Panc1 (cell line): ENCODE measurements around the gene ROCK2. TPM values are rescaled to one million over a fixed set of nuclear protein-coding genes. Genes with fewer than 3 reads are reported as not detected.

ENCODE experiments used
- ATAC-seq: fragments of 200-7000 bp; cut with Tn5 transposase; 2 replicates; pipeline ENCODE4 v1.9.1; 2020; ENCODE audit warnings: mild to moderate bottlenecking, moderate library complexity
- BruUV-seq: library from RNA; stranded (reverse); fragments of 400-500 nt; replicated peaks from 2 replicates; lab custom pipeline; 2021; lab: Mats Ljungman, UMichigan
- CTCF ChIA-PET: fragments of 300-600 bp; sonication (Branson Sonifier 250); formaldehyde crosslinking; loops from one replicate; lab custom pipeline; 2022; ENCODE audit warnings: antibody characterized with exemption; lab: Charles Lee
- POLR2A ChIA-PET: fragments of 300-600 bp; sonication (Branson Sonifier 250); formaldehyde crosslinking; loops from one replicate; lab custom pipeline; 2022; ENCODE audit warnings: antibody characterized with exemption; lab: Charles Lee
- DNase-seq: peaks from one replicate; pipeline ENCODE4 v3.0.0-alpha.2; 2010; ENCODE audit warnings: low read depth, low spot score
- H3K27ac ChIP-seq: 2 replicates; pipeline ENCODE4 v1.5.1; 2011; ENCODE audit warnings: mild to moderate bottlenecking, low read length, inconsistent platforms
- H3K27me3 ChIP-seq: fragments of 200-500 bp; sonication (Bioruptor generic); 2 replicates; pipeline ENCODE4 v1.6.0; 2014; ENCODE audit warnings: low read length, inconsistent platforms; ENCODE audit not compliant: control insufficient read depth, insufficient read depth
- H3K36me3 ChIP-seq: fragments of 200-500 bp; sonication (Bioruptor generic); 2 replicates; pipeline ENCODE4 v1.5.1; 2014; ENCODE audit warnings: inconsistent platforms, mild to moderate bottlenecking, low read length, moderate library complexity; ENCODE audit not compliant: control insufficient read depth, insufficient read depth
- H3K4me1 ChIP-seq: 2 replicates; pipeline ENCODE4 v1.5.1; 2011; ENCODE audit warnings: inconsistent platforms, mild to moderate bottlenecking, low read length, moderate library complexity; ENCODE audit not compliant: control insufficient read depth, insufficient read depth
- H3K4me3 ChIP-seq, 2 experiments: 2 replicates each; pipeline ENCODE4 v1.5.1; 2011 to 2012; ENCODE audit warnings: low read depth in 2 of 2, low read length in 2 of 2, mild to moderate bottlenecking in 2 of 2, inconsistent platforms in 1 of 2, moderate library complexity in 1 of 2
- H3K9me3 ChIP-seq: fragments of 200-500 bp; sonication (Bioruptor generic); 2 replicates; pipeline ENCODE4 v1.5.1; 2014; ENCODE audit warnings: low read depth, mild to moderate bottlenecking, inconsistent platforms, low read length, moderate library complexity; ENCODE audit not compliant: control insufficient read depth, insufficient read depth
- CTCF ChIP-seq: fragments of 450-650 bp; IDR thresholded peaks from 2 replicates; pipeline ENCODE4 v1.5.1; 2017; ENCODE audit warnings: mild to moderate bottlenecking
- POLR2AphosphoS5 ChIP-seq: IDR thresholded peaks from 2 replicates; pipeline ENCODE4 v1.6.1; 2012; ENCODE audit warnings: mild to moderate bottlenecking, low read depth, low read length, moderate library complexity
- REST ChIP-seq, 2 experiments: IDR thresholded peaks; 2 replicates each; pipeline ENCODE4 v1.6.1; 2011 to 2012; ENCODE audit warnings: low read depth in 2 of 2, control low read depth in 1 of 2, low read length in 1 of 2, mild to moderate bottlenecking in 1 of 2, moderate library complexity in 1 of 2; ENCODE audit not compliant: insufficient read depth in 1 of 2
- SIN3A ChIP-seq: IDR thresholded peaks from 2 replicates; pipeline ENCODE4 v1.6.1; 2012; ENCODE audit warnings: low read depth, mild to moderate bottlenecking, low read length, moderate library complexity, borderline replicate concordance; ENCODE audit not compliant: insufficient read depth
- TCF7L2 ChIP-seq: IDR thresholded peaks from 2 replicates; pipeline ENCODE4 v1.6.1; 2011; ENCODE audit warnings: mild to moderate bottlenecking, low read depth, low read length, inconsistent platforms
- in situ Hi-C: cut with HindIII; loops from 2 replicates; pipeline ENCODE4 v1.10.0; 2016; ENCODE audit warnings: low sequenced_read_pairs, low pct_unique_long_range_greater_than_20kb
- intact Hi-C: fragments of 100-400 bp; cut with micrococcal nuclease; formaldehyde crosslinking; loops from one replicate; pipeline ENCODE4 v1.10.0; 2022; ENCODE audit not compliant: unreplicated experiment
- total RNA-seq: library from RNA; stranded (reverse); gene quantifications from one replicate; pipeline ENCODE4 v1.2.1, GENCODE V29; 2021; ENCODE audit not compliant: unreplicated experiment

Gene ROCK2
- total RNA-seq, 1 experiment from 2014 or later: 47.9 TPM

GRCh38 chr2:11163439-11164317, 180.8 kb downstream of the ROCK2 start:
- Histone ChIP-seq H3K9me3 (no peaks in the 10 kb centered on the region), H3K36me3 (no peaks in the 10 kb centered on the region), H3K27me3 (no peaks in the 10 kb centered on the region), H3K27ac (no peak overlapping the region), H3K4me1 (no peaks in the 10 kb centered on the region), H3K4me3 (no peak overlapping the region)
- BruUV-seq: TSS peak; percentile 12
- DNase-seq (no peak), ATAC-seq (no peak)
- ChIA-PET CTCF (interaction anchor here (0.6 to 0.9 kb wide), 3 partner anchors 31 to 201 kb away, joined by 3 to 4 read pairs (median 3); no protein-coding TSS in a partner anchor), POLR2A (interaction anchor here (0.6 to 0.7 kb wide), 2 partner anchors 35 to 1657 kb away, joined by 4 to 6 read pairs; no protein-coding TSS in a partner anchor)
- in situ Hi-C loops: no loop called here
- TF ChIP-seq TCF7L2 (no peak), POLR2AphosphoS5 (no peak), REST (IDR thresholded peaks at IDR 0.05; ENCODE audit: insufficient read depth in 1 of 2, low read depth in 2 of 2, low read length in 1 of 2) (no peak), CTCF (no peak), SIN3A (no peak)
- intact Hi-C loops: no loop called here

- ATAC-seq: no peak
- ChIA-PET CTCF (no interaction called here), POLR2A (interaction anchor here (0.6 kb wide), 1 partner anchor 330 kb away, joined by 8 read pairs; no protein-coding TSS in a partner anchor)
- in situ Hi-C loops (no loop called here), intact Hi-C loops (no loop called here)
- Histone ChIP-seq H3K27me3 (no peaks in the 10 kb centered on the region), H3K4me3 (no peak overlapping the region), H3K4me1 (no peaks in the 10 kb centered on the region), H3K36me3 (no peaks in the 10 kb centered on the region), H3K27ac (no peak overlapping the region), H3K9me3 (no peaks in the 10 kb centered on the region)
- no peak for TF ChIP-seq CTCF
- no peak for TF ChIP-seq REST (IDR thresholded peaks at IDR 0.05; ENCODE audit: insufficient read depth in 1 of 2, low read depth in 2 of 2, low read length in 1 of 2)
- TF ChIP-seq SIN3A: no peak
- TF ChIP-seq POLR2AphosphoS5: no peak
- TF ChIP-seq TCF7L2: no peak
- no TSS peak for BruUV-seq
- DNase-seq: no peak
Observed at GRCh38 chr2:11161747-11162146, 182.7 kb downstream of the ROCK2 start.
